ENCODE measurements around the gene ZCCHC4. TPM values are rescaled to one million over a fixed set of nuclear protein-coding genes. Genes with fewer than 3 reads are reported as not detected.

The ZCCHC4 gene
- total RNA-seq, 1 donor = 12.4 TPM

DNA sequence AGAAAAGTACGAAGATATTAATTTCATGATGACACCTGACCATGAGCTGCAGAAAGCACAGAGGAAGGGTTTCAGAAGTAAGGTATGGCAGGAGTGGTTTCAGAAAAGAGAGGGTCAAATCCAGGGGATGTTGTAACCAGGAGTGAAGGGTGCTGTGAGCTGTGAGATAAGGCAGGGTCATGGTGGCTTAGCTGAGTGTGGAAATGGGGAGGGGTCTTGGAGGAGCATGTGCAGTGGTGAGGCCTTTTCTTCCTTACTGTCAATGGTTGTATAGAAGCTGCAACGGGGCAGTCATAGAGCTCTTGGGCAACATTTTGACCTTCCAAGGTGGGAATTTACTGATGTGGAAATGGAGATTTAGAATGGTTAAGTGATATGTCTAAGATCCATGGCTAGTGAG lies 67.0 kb downstream of the ZCCHC4 start:
- H3K9me3 ChIP-seq (ENCODE audit: low read depth, low read length) = no peaks in the 10 kb centered on the region
- H3K27me3 ChIP-seq (ENCODE audit: insufficient read depth, low read length) = no peaks in the 10 kb centered on the region
- peaks cover 26% of the 10 kb centered on the region for H3K4me1 ChIP-seq (ENCODE audit: insufficient read depth, low read length)
- H3K4me3 ChIP-seq (ENCODE audit: low read length) = no peak overlapping the region

GRCh38 chr4:25383647-25384046 lies 71.1 kb downstream of the ZCCHC4 start:
- no peaks in the 10 kb centered on the region for H3K9me3 ChIP-seq (ENCODE audit: low read depth, low read length)
- no peaks in the 10 kb centered on the region for H3K27me3 ChIP-seq (ENCODE audit: insufficient read depth, low read length)

DNA sequence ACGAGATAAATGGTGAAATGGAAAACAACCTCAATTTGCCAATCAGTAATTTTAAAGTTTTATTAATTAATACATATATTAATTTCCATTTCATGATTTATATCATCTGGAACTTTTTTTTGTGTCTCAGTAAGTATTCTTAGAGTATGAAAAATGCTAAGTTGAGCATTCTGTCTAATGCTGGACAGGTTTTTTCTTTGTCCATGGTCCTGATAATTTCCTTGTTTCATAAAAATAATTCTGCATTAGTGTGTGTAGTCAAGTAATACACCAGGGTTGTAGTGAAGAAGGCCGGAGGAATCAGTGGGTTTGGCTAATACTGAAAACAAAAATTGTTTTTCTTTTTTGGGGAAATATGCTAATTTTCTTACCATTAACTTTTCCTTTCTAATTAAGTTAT lies 74.4 kb downstream of the ZCCHC4 start:
- H3K4me1 ChIP-seq (ENCODE audit: insufficient read depth, low read length) = no peaks in the 10 kb centered on the region

More at GRCh38 chr4:25383647-25384046, 71.1 kb downstream of the ZCCHC4 start:
- Histone ChIP-seq H3K4me3 (ENCODE audit: low read length) (no peak overlapping the region), H3K4me1 (ENCODE audit: insufficient read depth, low read length) (peaks cover 11% of the 10 kb centered on the region)

GRCh38 chr4:25397305-25397704 lies 84.7 kb downstream of the ZCCHC4 start:
- no peaks in the 10 kb centered on the region for H3K4me1 ChIP-seq (ENCODE audit: insufficient read depth, low read length)
- H3K27me3 ChIP-seq (ENCODE audit: insufficient read depth, low read length) = no peaks in the 10 kb centered on the region
- no peak overlapping the region for H3K4me3 ChIP-seq (ENCODE audit: low read length)
- no peaks in the 10 kb centered on the region for H3K9me3 ChIP-seq (ENCODE audit: low read depth, low read length)

More for the DNA sequence above, 74.4 kb downstream of the ZCCHC4 start:
- H3K27me3 ChIP-seq (ENCODE audit: insufficient read depth, low read length) = no peaks in the 10 kb centered on the region
- H3K9me3 ChIP-seq (ENCODE audit: low read depth, low read length) = no peaks in the 10 kb centered on the region
- H3K4me3 ChIP-seq (ENCODE audit: low read length) = no peak overlapping the region

- no peak overlapping the region for H3K4me3 ChIP-seq (ENCODE audit: low read length)
- H3K4me1 ChIP-seq (ENCODE audit: insufficient read depth, low read length) = no peaks in the 10 kb centered on the region
- H3K9me3 ChIP-seq (ENCODE audit: low read depth, low read length) = no peaks in the 10 kb centered on the region
- H3K27me3 ChIP-seq (ENCODE audit: insufficient read depth, low read length) = no peaks in the 10 kb centered on the region
These were observed 86.9 kb downstream of the ZCCHC4 start for GRCh38 chr4:25399510-25399909.

DNA sequence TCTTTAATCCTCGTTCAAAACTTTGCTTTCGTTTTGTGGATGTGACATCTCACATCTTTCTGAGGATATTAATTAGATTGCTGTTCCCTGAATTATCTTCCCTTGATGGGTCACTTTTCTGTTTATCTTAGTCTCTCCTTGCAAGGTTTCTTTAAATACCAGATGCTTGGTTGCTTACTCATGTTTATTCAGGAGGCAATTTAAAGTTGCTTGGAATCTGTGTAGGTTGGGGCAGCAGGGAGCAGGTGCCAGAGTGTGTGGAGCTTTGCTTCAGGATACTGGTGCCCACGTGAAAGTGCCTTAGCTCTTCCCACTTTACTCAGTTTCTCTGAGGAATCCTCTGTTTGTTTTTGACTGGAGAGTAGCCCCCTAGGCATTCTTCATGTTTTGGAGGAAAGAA lies 88.5 kb downstream of the ZCCHC4 start:
- Histone ChIP-seq H3K4me1 (ENCODE audit: insufficient read depth, low read length) (no peaks in the 10 kb centered on the region), H3K27me3 (ENCODE audit: insufficient read depth, low read length) (no peaks in the 10 kb centered on the region), H3K4me3 (ENCODE audit: low read length) (no peak overlapping the region), H3K9me3 (ENCODE audit: low read depth, low read length) (no peaks in the 10 kb centered on the region)

DNA sequence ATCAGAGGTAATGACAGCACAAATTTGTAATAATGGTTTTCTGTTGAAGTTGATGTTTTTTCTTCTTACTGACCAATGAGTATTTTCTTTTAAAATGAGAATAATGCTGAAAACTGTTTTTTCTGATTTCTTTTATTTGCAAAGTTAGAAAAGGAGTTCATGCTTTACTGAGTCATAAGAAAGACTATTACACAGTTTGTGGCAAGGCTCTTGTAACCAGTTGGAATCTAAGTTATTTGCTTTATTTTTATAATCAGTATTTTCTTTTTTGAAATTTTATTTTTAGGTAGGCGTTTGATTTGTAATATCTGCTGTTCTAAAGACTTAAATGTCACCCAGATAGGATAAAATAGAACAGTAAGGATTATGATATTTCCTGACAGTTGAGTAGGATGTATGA lies 89.9 kb downstream of the ZCCHC4 start:
- Histone ChIP-seq H3K4me3 (ENCODE audit: low read length) (no peak overlapping the region), H3K9me3 (ENCODE audit: low read depth, low read length) (no peaks in the 10 kb centered on the region), H3K4me1 (ENCODE audit: insufficient read depth, low read length) (no peaks in the 10 kb centered on the region), H3K27me3 (ENCODE audit: insufficient read depth, low read length) (no peaks in the 10 kb centered on the region)

DNA sequence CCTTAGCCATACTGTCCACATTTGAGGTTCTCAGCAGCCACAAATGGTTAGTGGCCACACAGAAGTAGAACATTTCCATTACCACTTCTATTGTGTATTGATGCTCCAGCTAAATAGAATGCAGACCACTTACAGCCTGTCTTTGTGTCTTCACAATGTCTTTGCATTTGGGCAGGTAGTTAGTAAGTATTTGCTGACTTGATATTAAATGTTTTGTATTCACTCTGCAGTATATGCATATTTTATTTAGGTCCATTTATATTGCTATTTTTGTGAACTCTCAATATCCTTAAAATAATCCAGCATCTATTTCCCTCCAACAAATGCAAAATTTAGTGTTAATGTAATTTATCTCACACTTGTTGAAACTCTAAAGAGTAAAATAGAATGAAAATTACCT lies 91.1 kb downstream of the ZCCHC4 start:
- Histone ChIP-seq H3K9me3 (ENCODE audit: low read depth, low read length) (no peaks in the 10 kb centered on the region), H3K4me1 (ENCODE audit: insufficient read depth, low read length) (no peaks in the 10 kb centered on the region), H3K4me3 (ENCODE audit: low read length) (no peak overlapping the region), H3K27me3 (ENCODE audit: insufficient read depth, low read length) (no peaks in the 10 kb centered on the region)

DNA sequence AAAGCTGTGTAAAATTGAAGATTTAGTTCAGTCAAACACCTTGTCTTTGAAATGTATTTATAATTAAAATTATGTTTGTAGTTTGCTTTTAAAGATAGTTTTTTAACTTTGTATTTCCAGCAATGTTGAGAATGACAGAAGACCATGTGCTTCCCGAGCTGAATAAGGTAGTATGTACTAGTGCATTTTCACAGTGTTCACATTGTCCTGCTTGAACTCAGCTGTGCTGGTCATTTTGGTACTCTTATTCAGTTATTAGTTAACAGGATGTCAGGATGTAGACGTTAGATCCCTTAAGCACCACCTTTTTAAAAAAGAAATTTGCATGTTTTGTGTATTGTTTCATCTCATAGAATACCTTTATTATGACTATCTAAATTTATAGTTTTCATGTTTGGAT lies 92.9 kb downstream of the ZCCHC4 start:
- Histone ChIP-seq H3K27me3 (ENCODE audit: insufficient read depth, low read length) (no peaks in the 10 kb centered on the region), H3K4me1 (ENCODE audit: insufficient read depth, low read length) (no peaks in the 10 kb centered on the region), H3K4me3 (ENCODE audit: low read length) (no peak overlapping the region)

GRCh38 chr4:25406081-25406692 lies 93.6 kb downstream of the ZCCHC4 start:
- Histone ChIP-seq H3K4me3 (ENCODE audit: low read length) (no peak overlapping the region), H3K4me1 (ENCODE audit: insufficient read depth, low read length) (no peaks in the 10 kb centered on the region), H3K27me3 (ENCODE audit: insufficient read depth, low read length) (no peaks in the 10 kb centered on the region), H3K9me3 (ENCODE audit: low read depth, low read length) (no peaks in the 10 kb centered on the region)

More for the DNA sequence above, 92.9 kb downstream of the ZCCHC4 start:
- H3K9me3 ChIP-seq (ENCODE audit: low read depth, low read length) = no peaks in the 10 kb centered on the region

- no peaks in the 10 kb centered on the region for H3K4me1 ChIP-seq (ENCODE audit: insufficient read depth, low read length)
- H3K4me3 ChIP-seq (ENCODE audit: low read length) = no peak overlapping the region
- no peaks in the 10 kb centered on the region for H3K9me3 ChIP-seq (ENCODE audit: low read depth, low read length)
- no peaks in the 10 kb centered on the region for H3K27me3 ChIP-seq (ENCODE audit: insufficient read depth, low read length)
These were observed 98.4 kb downstream of the ZCCHC4 start for GRCh38 chr4:25410820-25411529.

DNA sequence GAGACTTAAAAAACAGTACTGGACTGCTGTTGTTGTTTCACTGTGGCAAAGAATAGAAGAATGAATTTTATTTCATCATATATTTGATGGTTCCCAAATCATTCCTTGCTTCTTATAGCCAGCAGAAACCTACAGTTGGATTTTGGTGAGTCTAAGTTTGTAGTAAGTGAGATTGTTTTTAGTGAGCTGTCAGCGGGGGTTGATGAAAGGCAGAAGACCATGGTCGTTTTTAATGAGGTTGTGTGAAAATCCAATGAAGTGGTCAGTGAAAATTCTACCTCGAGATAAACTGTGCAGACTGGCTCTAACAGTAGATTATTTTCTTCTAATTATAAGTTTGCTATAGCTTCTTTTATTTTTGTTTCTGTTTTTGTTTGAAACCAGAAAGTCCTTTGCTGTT lies 100.7 kb downstream of the ZCCHC4 start:
- Histone ChIP-seq H3K27me3 (ENCODE audit: insufficient read depth, low read length) (no peaks in the 10 kb centered on the region), H3K4me3 (ENCODE audit: low read length) (no peak overlapping the region), H3K9me3 (ENCODE audit: low read depth, low read length) (no peaks in the 10 kb centered on the region), H3K4me1 (ENCODE audit: insufficient read depth, low read length) (no peaks in the 10 kb centered on the region)

GRCh38 chr4:25417014-25417413 lies 104.4 kb downstream of the ZCCHC4 start:
- Histone ChIP-seq H3K9me3 (ENCODE audit: low read depth, low read length) (no peaks in the 10 kb centered on the region), H3K4me1 (ENCODE audit: insufficient read depth, low read length) (no peaks in the 10 kb centered on the region), H3K4me3 (ENCODE audit: low read length) (no peak overlapping the region), H3K27me3 (ENCODE audit: insufficient read depth, low read length) (no peaks in the 10 kb centered on the region)
